ENCODE measurements around the gene ADRB1. TPM values are rescaled to one million over a fixed set of nuclear protein-coding genes. Genes with fewer than 3 reads are reported as not detected.

The ADRB1 gene
- total and polyA plus RNA-seq, 2 of the 4 experiments (the other 2 are of a cell fraction) = not detected

DNA sequence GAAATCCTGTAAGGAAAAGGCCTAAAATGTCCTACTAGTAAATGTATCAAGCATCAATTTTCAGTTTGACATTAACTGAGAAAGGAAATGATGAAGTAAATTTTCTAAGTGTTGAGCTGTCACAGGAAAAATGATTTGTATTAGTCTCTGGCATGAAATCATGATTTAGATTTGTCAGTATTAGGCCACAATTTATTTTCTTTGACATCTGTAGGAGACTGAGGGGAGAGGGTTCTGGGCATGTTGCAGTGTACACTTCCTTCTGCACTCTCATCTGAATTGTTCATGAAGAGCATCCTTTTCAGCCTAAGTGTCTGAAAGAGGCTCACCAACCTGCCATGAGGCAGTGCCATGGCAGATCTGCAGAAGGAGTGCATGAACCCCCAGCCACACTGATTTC is 15.9 kb downstream of the ADRB1 start:
- no peak overlapping the region for H2AK9ac ChIP-seq (replicated peaks; ENCODE audit: low read depth, low read length, poor library complexity)
- H3K18ac ChIP-seq (ENCODE audit: low read depth, low read length) = no peak overlapping the region
- H2AFZ ChIP-seq (replicated peaks; ENCODE audit: low read length, poor library complexity) = no peak overlapping the region
- H3K14ac ChIP-seq (replicated peaks; ENCODE audit: low read depth, low read length) = no peak overlapping the region
- no peak overlapping the region for H2BK120ac ChIP-seq (ENCODE audit: low read depth, low read length)
- dilution Hi-C loops (cut with HindIII; ENCODE audit: low sequenced_read_pairs, unreplicated experiment) = no loop called here
- no TSS peak for BruUV-seq (replicated peaks)
- POLR2A ChIA-PET (ENCODE audit: unreplicated experiment) = no interaction called here
- TF ChIP-seq NFE2L2 (IDR thresholded peaks at IDR 0.05; ENCODE audit: low read depth, low read length) (no peak), BHLHE40 (IDR thresholded peaks at IDR 0.05; ENCODE audit: low read depth, low read length) (no peak), CTCF (conservative IDR thresholded peaks at IDR 0.05; ENCODE audit: low read depth, low read length) (no peak), CEBPB (IDR thresholded peaks at IDR 0.05; ENCODE audit: low read depth, low read length) (no peak), FOS (IDR thresholded peaks at IDR 0.05; ENCODE audit: low read depth, low read length) (no peak), RFX5 (IDR thresholded peaks at IDR 0.05; ENCODE audit: low read depth, low read length) (no peak), ELK1 (IDR thresholded peaks at IDR 0.05; ENCODE audit: borderline replicate concordance, low read depth, low read length) (no peak), SMC3 (IDR thresholded peaks at IDR 0.05; ENCODE audit: low read depth, low read length) (no peak), MXI1 (IDR thresholded peaks at IDR 0.05; ENCODE audit: borderline replicate concordance, low read depth, low read length) (no peak), MAFK (IDR thresholded peaks at IDR 0.05; ENCODE audit: low read depth, low read length) (no peak), RCOR1 (IDR thresholded peaks at IDR 0.05; ENCODE audit: insufficient replicate concordance, low read length) (no peak), RAD21 (IDR thresholded peaks at IDR 0.05; ENCODE audit: low read length) (no peak), CHD1 (IDR thresholded peaks at IDR 0.05; ENCODE audit: low read depth, low read length) (no peak), USF2 (IDR thresholded peaks at IDR 0.05; ENCODE audit: low read depth, low read length) (no peak), POLR2A (IDR thresholded peaks at IDR 0.05; ENCODE audit: low read depth, low read length) (no peak), MAZ (IDR thresholded peaks at IDR 0.05; ENCODE audit: borderline replicate concordance, low read depth, low read length) (no peak)
- H3K27ac ChIP-seq (ENCODE audit: insufficient read depth, low read length) = no peak overlapping the region
- no peak overlapping the region for H4K91ac ChIP-seq (ENCODE audit: insufficient read depth, low read depth, low read length)
- no peak overlapping the region for H2AK5ac ChIP-seq (ENCODE audit: low read depth, low read length)
- DNase-seq (no peak), ATAC-seq (ENCODE audit: low read depth) (no peak)
- H2BK15ac ChIP-seq (ENCODE audit: low read depth, low read length) = no peak overlapping the region
- H4K20me1 ChIP-seq (ENCODE audit: insufficient read depth, low read length) = no peaks in the 10 kb centered on the region
- H3K9me1 ChIP-seq (ENCODE audit: insufficient read depth, low read length) = no peaks in the 10 kb centered on the region
- H4K5ac ChIP-seq (ENCODE audit: low read depth, low read length) = no peak overlapping the region
- H2BK5ac ChIP-seq (ENCODE audit: low read depth, low read length, poor library complexity, severe bottlenecking) = no peak overlapping the region
- intact Hi-C loops (cut with micrococcal nuclease) = no loop called here
- H3K4me2 ChIP-seq (ENCODE audit: low read depth, low read length) = no peak overlapping the region
- H3K27me3 ChIP-seq (ENCODE audit: control insufficient read depth, insufficient read depth, low read length) = peaks cover 17% of the 10 kb centered on the region
- H3K23ac ChIP-seq (ENCODE audit: low read depth, low read length) = no peak overlapping the region
- H2BK20ac ChIP-seq (ENCODE audit: low read depth, low read length) = no peak overlapping the region
- no peak overlapping the region for H3K4ac ChIP-seq (ENCODE audit: low read depth, low read length)
- no peak overlapping the region for H4K8ac ChIP-seq (ENCODE audit: low read depth in 2 of 2, low read length in 2 of 2)
- no peaks in the 10 kb centered on the region for H3K79me1 ChIP-seq (ENCODE audit: low read depth in 1 of 2, low read length in 2 of 2)
- H3K9ac ChIP-seq (ENCODE audit: low read depth, low read length) = no peak overlapping the region
- in situ Hi-C loops (cut with MboI; ENCODE audit: low sequenced_read_pairs) = no loop called here
- H3K36me3 ChIP-seq (ENCODE audit: control insufficient read depth, insufficient read depth, low read length) = no peaks in the 10 kb centered on the region
- CTCF ChIA-PET = interaction anchor here (0.7 to 1.1 kb wide), 2 partner anchors 9 to 277 kb away, joined by 3 to 4 read pairs; no protein-coding TSS in a partner anchor
- H3K9me3 ChIP-seq (ENCODE audit: control insufficient read depth, insufficient read depth, low read length) = no peaks in the 10 kb centered on the region
- no peak overlapping the region for H3K56ac ChIP-seq (ENCODE audit: extremely low read depth, insufficient read depth, low read length)
- no peak overlapping the region for H3K4me3 ChIP-seq (ENCODE audit: insufficient read depth, low read depth, low read length)
- H3K4me1 ChIP-seq (ENCODE audit: control insufficient read depth, insufficient read depth, low read length) = no peaks in the 10 kb centered on the region
